ENCODE results near the gene NPEPL1. TPM values are rescaled to one million over a fixed set of nuclear protein-coding genes. Genes with fewer than 3 reads are reported as not detected.

Gene NPEPL1
- total RNA-seq, 2 donors from 2014 or later, result 12.8 to 21.6 TPM

Other genes starting within 250 kb of the NPEPL1 start
- gene APCDD1L, start 177.4 kb upstream of the NPEPL1 start, total RNA-seq, result not detected
- gene STX16, start 41.5 kb upstream of the NPEPL1 start, total RNA-seq, result 100 to 1,000 TPM; 130 to 135 TPM
- 1 to 10 TPM; 3.0 to 3.4 TPM for gene GNAS-AS1, start 158.1 kb downstream of the NPEPL1 start, total RNA-seq
- 100 to 1,000 TPM; 624 to 863 TPM for gene GNAS, start 159.9 kb downstream of the NPEPL1 start, total RNA-seq